ENCODE data around the gene ADAMTS15.

Gene ADAMTS15

DNA sequence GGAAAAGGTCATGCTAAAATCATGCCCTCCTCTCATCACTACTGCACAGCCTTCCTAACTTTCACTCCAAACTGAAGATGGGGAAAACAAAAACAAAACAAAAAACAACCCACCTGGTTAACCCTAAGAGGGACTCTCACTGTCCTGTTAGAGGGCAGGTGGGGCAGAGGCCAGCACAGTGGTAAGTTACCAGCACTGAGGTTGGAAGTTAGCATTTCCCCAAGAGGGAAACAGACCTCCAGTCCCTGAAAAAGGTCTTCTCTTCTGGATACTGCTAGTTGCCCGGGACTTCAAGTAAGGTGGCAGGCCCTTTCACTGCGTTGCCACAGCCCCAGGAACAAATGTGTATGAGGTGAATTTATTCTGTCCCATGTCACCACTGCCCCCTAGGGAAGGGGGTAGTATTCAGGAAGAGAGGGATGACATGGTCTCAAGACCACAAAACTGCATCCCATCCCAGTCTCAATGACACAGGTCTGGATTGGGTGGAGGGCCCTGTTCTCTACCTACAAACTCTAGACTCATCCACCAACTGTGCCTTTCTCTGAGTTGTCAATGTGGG, 19.2 kb upstream of the ADAMTS15 start:
- TF ChIP-seq GLIS1 (tag by site-specific recombination; IDR thresholded peaks at IDR 0.05) (no peak), ZNF274 (IDR thresholded peaks at IDR 0.05; ENCODE audit: low read length) (no peak), ZNF274 (tag by site-specific recombination; IDR thresholded peaks at IDR 0.05; ENCODE audit: borderline replicate concordance) (no peak), ZNF558 (tag by site-specific recombination; IDR thresholded peaks at IDR 0.05) (no peak), KLF1 (tag by site-specific recombination; IDR thresholded peaks at IDR 0.05) (no peak), KLF10 (tag by site-specific recombination; IDR thresholded peaks at IDR 0.05) (no peak), ZEB2 (tag by site-specific recombination; IDR thresholded peaks at IDR 0.05) (no peak), ZNF202 (tag by site-specific recombination; IDR thresholded peaks at IDR 0.05; ENCODE audit: borderline replicate concordance) (no peak), ZNF169 (tag by site-specific recombination; IDR thresholded peaks at IDR 0.05) (no peak), ZBTB21 (tag by site-specific recombination; IDR thresholded peaks at IDR 0.05) (no peak), OVOL3 (tag by site-specific recombination; IDR thresholded peaks at IDR 0.05) (no peak)
- TF ChIP-seq, protein P1, sequence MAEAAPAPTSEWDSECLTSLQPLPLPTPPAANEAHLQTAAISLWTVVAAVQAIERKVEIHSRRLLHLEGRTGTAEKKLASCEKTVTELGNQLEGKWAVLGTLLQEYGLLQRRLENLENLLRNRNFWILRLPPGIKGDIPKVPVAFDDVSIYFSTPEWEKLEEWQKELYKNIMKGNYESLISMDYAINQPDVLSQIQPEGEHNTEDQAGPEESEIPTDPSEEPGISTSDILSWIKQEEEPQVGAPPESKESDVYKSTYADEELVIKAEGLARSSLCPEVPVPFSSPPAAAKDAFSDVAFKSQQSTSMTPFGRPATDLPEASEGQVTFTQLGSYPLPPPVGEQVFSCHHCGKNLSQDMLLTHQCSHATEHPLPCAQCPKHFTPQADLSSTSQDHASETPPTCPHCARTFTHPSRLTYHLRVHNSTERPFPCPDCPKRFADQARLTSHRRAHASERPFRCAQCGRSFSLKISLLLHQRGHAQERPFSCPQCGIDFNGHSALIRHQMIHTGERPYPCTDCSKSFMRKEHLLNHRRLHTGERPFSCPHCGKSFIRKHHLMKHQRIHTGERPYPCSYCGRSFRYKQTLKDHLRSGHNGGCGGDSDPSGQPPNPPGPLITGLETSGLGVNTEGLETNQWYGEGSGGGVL (tag by site-specific recombination; IDR thresholded peaks at IDR 0.05) = no peak
- H3K4me3 ChIP-seq (ENCODE audit: low read depth, low read length) = no peak overlapping the region
- POLR2A ChIA-PET = no interaction called here
- CTCF ChIA-PET = interaction anchor here (0.6 to 11.6 kb wide), 10 partner anchors 11 to 465 kb away, joined by 3 to 408 read pairs (median 5); no protein-coding TSS in a partner anchor
- no peaks in the 10 kb centered on the region for H3K9me3 ChIP-seq (ENCODE audit: control insufficient read depth, insufficient read depth, low read depth, low read length)
- no peaks in the 10 kb centered on the region; the same call in 1 of the 2 replicates for H3K4me1 ChIP-seq (ENCODE audit: control insufficient read depth, insufficient read depth, low read length)
- no peak overlapping the region for H3K27ac ChIP-seq (ENCODE audit: extremely low read depth, low read depth, low read length)
- H3K36me3 ChIP-seq (ENCODE audit: control insufficient read depth in 2 of 2, insufficient read depth in 1 of 2, low read length in 2 of 2) = no peaks in the 10 kb centered on the region

GRCh38 chr11:130429983-130430382, 18.5 kb upstream of the ADAMTS15 start:
- no peaks in the 10 kb centered on the region for H3K9me3 ChIP-seq (ENCODE audit: control insufficient read depth, insufficient read depth, low read depth, low read length)
- ChIA-PET CTCF (interaction anchor here (0.6 to 11.6 kb wide), 10 partner anchors 12 to 474 kb away, joined by 3 to 408 read pairs (median 9); no protein-coding TSS in a partner anchor), POLR2A (no interaction called here)
- H3K27ac ChIP-seq (ENCODE audit: extremely low read depth, low read depth, low read length) = no peak overlapping the region
- no peaks in the 10 kb centered on the region for H3K36me3 ChIP-seq (ENCODE audit: control insufficient read depth in 2 of 2, insufficient read depth in 1 of 2, low read length in 2 of 2)
- TF ChIP-seq ZNF114 (tag by site-specific recombination; IDR thresholded peaks at IDR 0.05) (no peak), ZNF626 (tag by site-specific recombination; IDR thresholded peaks at IDR 0.05) (no peak), KLF1 (tag by site-specific recombination; IDR thresholded peaks at IDR 0.05) (no peak), ZNF366 (tag by site-specific recombination; conservative IDR thresholded peaks at IDR 0.05) (no peak), ZBTB44 (tag by site-specific recombination; IDR thresholded peaks at IDR 0.05) (no peak), SP7 (tag by site-specific recombination; IDR thresholded peaks at IDR 0.05) (no peak), ZNF132 (tag by site-specific recombination; IDR thresholded peaks at IDR 0.05; ENCODE audit: borderline replicate concordance) (no peak), ZNF311 (tag by site-specific recombination; IDR thresholded peaks at IDR 0.05; ENCODE audit: borderline replicate concordance) (no peak), ZNF645 (tag by site-specific recombination; IDR thresholded peaks at IDR 0.05) (no peak)
- TF ChIP-seq, protein P2, sequence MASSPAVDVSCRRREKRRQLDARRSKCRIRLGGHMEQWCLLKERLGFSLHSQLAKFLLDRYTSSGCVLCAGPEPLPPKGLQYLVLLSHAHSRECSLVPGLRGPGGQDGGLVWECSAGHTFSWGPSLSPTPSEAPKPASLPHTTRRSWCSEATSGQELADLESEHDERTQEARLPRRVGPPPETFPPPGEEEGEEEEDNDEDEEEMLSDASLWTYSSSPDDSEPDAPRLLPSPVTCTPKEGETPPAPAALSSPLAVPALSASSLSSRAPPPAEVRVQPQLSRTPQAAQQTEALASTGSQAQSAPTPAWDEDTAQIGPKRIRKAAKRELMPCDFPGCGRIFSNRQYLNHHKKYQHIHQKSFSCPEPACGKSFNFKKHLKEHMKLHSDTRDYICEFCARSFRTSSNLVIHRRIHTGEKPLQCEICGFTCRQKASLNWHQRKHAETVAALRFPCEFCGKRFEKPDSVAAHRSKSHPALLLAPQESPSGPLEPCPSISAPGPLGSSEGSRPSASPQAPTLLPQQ (tag by site-specific recombination; IDR thresholded peaks at IDR 0.05) = no peak
- TF ChIP-seq, protein P3, sequence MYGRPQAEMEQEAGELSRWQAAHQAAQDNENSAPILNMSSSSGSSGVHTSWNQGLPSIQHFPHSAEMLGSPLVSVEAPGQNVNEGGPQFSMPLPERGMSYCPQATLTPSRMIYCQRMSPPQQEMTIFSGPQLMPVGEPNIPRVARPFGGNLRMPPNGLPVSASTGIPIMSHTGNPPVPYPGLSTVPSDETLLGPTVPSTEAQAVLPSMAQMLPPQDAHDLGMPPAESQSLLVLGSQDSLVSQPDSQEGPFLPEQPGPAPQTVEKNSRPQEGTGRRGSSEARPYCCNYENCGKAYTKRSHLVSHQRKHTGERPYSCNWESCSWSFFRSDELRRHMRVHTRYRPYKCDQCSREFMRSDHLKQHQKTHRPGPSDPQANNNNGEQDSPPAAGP (tag by site-specific recombination; IDR thresholded peaks at IDR 0.05) = no peak
- no peak overlapping the region for H3K4me3 ChIP-seq (ENCODE audit: low read depth, low read length)
- no peaks in the 10 kb centered on the region; the same call in 1 of the 2 replicates for H3K4me1 ChIP-seq (ENCODE audit: control insufficient read depth, insufficient read depth, low read length)

Measured in HEK293 (cell line).